ENCODE results near the gene ARSI.

ARSI gene

DNA sequence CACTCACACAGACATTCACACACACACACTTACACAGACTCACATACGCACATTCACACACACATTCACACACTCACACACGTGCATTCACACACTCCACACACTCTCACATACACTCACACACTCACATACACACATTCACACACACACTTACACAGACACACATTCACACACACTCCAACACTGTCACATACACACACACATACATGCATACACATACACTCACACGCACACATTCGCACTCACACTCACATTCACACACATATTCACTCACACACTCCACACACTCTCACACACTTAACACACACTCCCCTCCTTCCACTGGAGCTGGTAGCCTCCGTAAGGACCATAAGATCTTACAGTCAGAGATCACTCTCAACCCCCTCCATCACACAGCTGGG, 39.3 kb downstream of the ARSI start (continued):
- TF ChIP-seq, protein P1, sequence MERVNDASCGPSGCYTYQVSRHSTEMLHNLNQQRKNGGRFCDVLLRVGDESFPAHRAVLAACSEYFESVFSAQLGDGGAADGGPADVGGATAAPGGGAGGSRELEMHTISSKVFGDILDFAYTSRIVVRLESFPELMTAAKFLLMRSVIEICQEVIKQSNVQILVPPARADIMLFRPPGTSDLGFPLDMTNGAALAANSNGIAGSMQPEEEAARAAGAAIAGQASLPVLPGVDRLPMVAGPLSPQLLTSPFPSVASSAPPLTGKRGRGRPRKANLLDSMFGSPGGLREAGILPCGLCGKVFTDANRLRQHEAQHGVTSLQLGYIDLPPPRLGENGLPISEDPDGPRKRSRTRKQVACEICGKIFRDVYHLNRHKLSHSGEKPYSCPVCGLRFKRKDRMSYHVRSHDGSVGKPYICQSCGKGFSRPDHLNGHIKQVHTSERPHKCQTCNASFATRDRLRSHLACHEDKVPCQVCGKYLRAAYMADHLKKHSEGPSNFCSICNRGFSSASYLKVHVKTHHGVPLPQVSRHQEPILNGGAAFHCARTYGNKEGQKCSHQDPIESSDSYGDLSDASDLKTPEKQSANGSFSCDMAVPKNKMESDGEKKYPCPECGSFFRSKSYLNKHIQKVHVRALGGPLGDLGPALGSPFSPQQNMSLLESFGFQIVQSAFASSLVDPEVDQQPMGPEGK (tag by site-specific recombination; IDR thresholded peaks at IDR 0.05), result 0 out of 2 replicates have a peak, but pooled peaks have one; percentile 8
- peak; percentile 77 for TF ChIP-seq GLI4 (tag by site-specific recombination; IDR thresholded peaks at IDR 0.05)
- TF ChIP-seq, protein P2, sequence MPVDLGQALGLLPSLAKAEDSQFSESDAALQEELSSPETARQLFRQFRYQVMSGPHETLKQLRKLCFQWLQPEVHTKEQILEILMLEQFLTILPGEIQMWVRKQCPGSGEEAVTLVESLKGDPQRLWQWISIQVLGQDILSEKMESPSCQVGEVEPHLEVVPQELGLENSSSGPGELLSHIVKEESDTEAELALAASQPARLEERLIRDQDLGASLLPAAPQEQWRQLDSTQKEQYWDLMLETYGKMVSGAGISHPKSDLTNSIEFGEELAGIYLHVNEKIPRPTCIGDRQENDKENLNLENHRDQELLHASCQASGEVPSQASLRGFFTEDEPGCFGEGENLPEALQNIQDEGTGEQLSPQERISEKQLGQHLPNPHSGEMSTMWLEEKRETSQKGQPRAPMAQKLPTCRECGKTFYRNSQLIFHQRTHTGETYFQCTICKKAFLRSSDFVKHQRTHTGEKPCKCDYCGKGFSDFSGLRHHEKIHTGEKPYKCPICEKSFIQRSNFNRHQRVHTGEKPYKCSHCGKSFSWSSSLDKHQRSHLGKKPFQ (tag by site-specific recombination; IDR thresholded peaks at IDR 0.05), result peak; percentile 94
- TF ChIP-seq, protein P3, sequence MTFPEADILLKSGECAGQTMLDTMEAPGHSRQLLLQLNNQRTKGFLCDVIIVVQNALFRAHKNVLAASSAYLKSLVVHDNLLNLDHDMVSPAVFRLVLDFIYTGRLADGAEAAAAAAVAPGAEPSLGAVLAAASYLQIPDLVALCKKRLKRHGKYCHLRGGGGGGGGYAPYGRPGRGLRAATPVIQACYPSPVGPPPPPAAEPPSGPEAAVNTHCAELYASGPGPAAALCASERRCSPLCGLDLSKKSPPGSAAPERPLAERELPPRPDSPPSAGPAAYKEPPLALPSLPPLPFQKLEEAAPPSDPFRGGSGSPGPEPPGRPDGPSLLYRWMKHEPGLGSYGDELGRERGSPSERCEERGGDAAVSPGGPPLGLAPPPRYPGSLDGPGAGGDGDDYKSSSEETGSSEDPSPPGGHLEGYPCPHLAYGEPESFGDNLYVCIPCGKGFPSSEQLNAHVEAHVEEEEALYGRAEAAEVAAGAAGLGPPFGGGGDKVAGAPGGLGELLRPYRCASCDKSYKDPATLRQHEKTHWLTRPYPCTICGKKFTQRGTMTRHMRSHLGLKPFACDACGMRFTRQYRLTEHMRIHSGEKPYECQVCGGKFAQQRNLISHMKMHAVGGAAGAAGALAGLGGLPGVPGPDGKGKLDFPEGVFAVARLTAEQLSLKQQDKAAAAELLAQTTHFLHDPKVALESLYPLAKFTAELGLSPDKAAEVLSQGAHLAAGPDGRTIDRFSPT (tag by site-specific recombination; IDR thresholded peaks at IDR 0.05), result no peak
- TF ChIP-seq ZNF114 (tag by site-specific recombination; IDR thresholded peaks at IDR 0.05), result peak; percentile 93
- TF ChIP-seq KLF1 (tag by site-specific recombination; IDR thresholded peaks at IDR 0.05), result no peak
- no peak for TF ChIP-seq ZNF560 (tag by site-specific recombination; IDR thresholded peaks at IDR 0.05; ENCODE audit: borderline replicate concordance)
- TF ChIP-seq SALL2 (tag by site-specific recombination; IDR thresholded peaks at IDR 0.05; ENCODE audit: borderline replicate concordance), result peak; percentile 93; the same call in 1 of the 2 replicates
- TF ChIP-seq BCL11A (tag by site-specific recombination; IDR thresholded peaks at IDR 0.05; ENCODE audit: low read depth), result no peak
- peak; percentile 65; the same call in 1 of the 2 replicates for TF ChIP-seq ZBTB7A (tag by site-specific recombination; IDR thresholded peaks at IDR 0.05; ENCODE audit: low read depth)
- no peak for TF ChIP-seq ZNF610 (tag by site-specific recombination; IDR thresholded peaks at IDR 0.05; ENCODE audit: borderline replicate concordance)
- TF ChIP-seq ZNF768 (tag by site-specific recombination; IDR thresholded peaks at IDR 0.05), result no peak
- TF ChIP-seq ZNF221 (tag by site-specific recombination; IDR thresholded peaks at IDR 0.05; ENCODE audit: borderline replicate concordance), result no peak
- no peak for TF ChIP-seq ZNF529 (tag by site-specific recombination; IDR thresholded peaks at IDR 0.05; ENCODE audit: insufficient replicate concordance)
- TF ChIP-seq ZNF311 (tag by site-specific recombination; IDR thresholded peaks at IDR 0.05; ENCODE audit: borderline replicate concordance), result peak; percentile 81; the same call in 1 of the 2 replicates
- no peak for TF ChIP-seq ZNF76 (tag by site-specific recombination; IDR thresholded peaks at IDR 0.05; ENCODE audit: borderline replicate concordance, low read depth)
- TF ChIP-seq KLF16 (tag by site-specific recombination; IDR thresholded peaks at IDR 0.05), result no peak
- TF ChIP-seq, protein P4, sequence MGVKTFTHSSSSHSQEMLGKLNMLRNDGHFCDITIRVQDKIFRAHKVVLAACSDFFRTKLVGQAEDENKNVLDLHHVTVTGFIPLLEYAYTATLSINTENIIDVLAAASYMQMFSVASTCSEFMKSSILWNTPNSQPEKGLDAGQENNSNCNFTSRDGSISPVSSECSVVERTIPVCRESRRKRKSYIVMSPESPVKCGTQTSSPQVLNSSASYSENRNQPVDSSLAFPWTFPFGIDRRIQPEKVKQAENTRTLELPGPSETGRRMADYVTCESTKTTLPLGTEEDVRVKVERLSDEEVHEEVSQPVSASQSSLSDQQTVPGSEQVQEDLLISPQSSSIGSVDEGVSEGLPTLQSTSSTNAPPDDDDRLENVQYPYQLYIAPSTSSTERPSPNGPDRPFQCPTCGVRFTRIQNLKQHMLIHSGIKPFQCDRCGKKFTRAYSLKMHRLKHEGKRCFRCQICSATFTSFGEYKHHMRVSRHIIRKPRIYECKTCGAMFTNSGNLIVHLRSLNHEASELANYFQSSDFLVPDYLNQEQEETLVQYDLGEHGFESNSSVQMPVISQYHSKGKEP (tag by site-specific recombination; IDR thresholded peaks at IDR 0.05), result no peak
- TF ChIP-seq, protein P5, sequence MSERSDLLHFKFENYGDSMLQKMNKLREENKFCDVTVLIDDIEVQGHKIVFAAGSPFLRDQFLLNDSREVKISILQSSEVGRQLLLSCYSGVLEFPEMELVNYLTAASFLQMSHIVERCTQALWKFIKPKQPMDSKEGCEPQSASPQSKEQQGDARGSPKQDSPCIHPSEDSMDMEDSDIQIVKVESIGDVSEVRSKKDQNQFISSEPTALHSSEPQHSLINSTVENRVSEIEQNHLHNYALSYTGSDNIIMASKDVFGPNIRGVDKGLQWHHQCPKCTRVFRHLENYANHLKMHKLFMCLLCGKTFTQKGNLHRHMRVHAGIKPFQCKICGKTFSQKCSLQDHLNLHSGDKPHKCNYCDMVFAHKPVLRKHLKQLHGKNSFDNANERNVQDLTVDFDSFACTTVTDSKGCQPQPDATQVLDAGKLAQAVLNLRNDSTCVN (tag by site-specific recombination; optimal IDR thresholded peaks at IDR 0.05), result peak; percentile 19
- TF ChIP-seq ZBTB20 (tag by site-specific recombination; IDR thresholded peaks at IDR 0.05), result peak; percentile 20; the same call in 1 of the 2 replicates
- TF ChIP-seq ZNF155 (tag by site-specific recombination; IDR thresholded peaks at IDR 0.05), result no peak
- TF ChIP-seq, protein P6, sequence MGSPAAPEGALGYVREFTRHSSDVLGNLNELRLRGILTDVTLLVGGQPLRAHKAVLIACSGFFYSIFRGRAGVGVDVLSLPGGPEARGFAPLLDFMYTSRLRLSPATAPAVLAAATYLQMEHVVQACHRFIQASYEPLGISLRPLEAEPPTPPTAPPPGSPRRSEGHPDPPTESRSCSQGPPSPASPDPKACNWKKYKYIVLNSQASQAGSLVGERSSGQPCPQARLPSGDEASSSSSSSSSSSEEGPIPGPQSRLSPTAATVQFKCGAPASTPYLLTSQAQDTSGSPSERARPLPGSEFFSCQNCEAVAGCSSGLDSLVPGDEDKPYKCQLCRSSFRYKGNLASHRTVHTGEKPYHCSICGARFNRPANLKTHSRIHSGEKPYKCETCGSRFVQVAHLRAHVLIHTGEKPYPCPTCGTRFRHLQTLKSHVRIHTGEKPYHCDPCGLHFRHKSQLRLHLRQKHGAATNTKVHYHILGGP (tag by site-specific recombination; IDR thresholded peaks at IDR 0.05), result peak; percentile 28; the same call in 1 of the 2 replicates
- peak; percentile 60; the same call in 1 of the 2 replicates for TF ChIP-seq ZNF2 (tag by site-specific recombination; IDR thresholded peaks at IDR 0.05)
- no peak for TF ChIP-seq KLF7 (tag by site-specific recombination; IDR thresholded peaks at IDR 0.05; ENCODE audit: borderline replicate concordance)
- no peak for TF ChIP-seq REPIN1 (tag by site-specific recombination; IDR thresholded peaks at IDR 0.05; ENCODE audit: low read depth)
- TF ChIP-seq ZNF555 (tag by site-specific recombination; conservative IDR thresholded peaks at IDR 0.05), result no peak
- TF ChIP-seq ZIC2 (tag by site-specific recombination; IDR thresholded peaks at IDR 0.05), result 0 out of 2 replicates have a peak, but pooled peaks have one; percentile 19
- TF ChIP-seq, protein P7, sequence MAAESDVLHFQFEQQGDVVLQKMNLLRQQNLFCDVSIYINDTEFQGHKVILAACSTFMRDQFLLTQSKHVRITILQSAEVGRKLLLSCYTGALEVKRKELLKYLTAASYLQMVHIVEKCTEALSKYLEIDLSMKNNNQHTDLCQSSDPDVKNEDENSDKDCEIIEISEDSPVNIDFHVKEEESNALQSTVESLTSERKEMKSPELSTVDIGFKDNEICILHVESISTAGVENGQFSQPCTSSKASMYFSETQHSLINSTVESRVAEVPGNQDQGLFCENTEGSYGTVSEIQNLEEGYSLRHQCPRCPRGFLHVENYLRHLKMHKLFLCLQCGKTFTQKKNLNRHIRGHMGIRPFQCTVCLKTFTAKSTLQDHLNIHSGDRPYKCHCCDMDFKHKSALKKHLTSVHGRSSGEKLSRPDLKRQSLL (tag by site-specific recombination; IDR thresholded peaks at IDR 0.05), result no peak
- no peak for TF ChIP-seq ZNF660 (tag by site-specific recombination; IDR thresholded peaks at IDR 0.05)

All from HEK293 (cell line).